HG02759 (cell line): ENCODE results near the gene ABCA5.

Experiments used
- ATAC-seq: cut with Tn5 transposase; IDR thresholded peaks from one replicate; pipeline ENCODE4 v1.9.1; 2021; ENCODE audit warnings: mild to moderate bottlenecking, moderate library complexity; ENCODE audit not compliant: unreplicated experiment

The ABCA5 gene

GRCh38 chr17:69327060-69327831 is at the start of gene ABCA5:
ABCA5 (minus strand) TSS chr17:69327133; CDS start chr17:69314415, 12,718 bp downstream.
- peak; percentile 96 for ATAC-seq

GRCh38 chr17:69375229-69375628 is 48.3 kb upstream of the ABCA5 start:
- ATAC-seq = no peak

GRCh38 chr17:69373069-69373468 is 46.1 kb upstream of the ABCA5 start:
- no peak for ATAC-seq

GRCh38 chr17:69367298-69367697 is 40.4 kb upstream of the ABCA5 start:
- ATAC-seq = no peak

- ATAC-seq = no peak
Observed at GRCh38 chr17:69363488-69364210, 36.7 kb upstream of the ABCA5 start.

GRCh38 chr17:69361156-69361555 is 34.2 kb upstream of the ABCA5 start:
- ATAC-seq = no peak

- ATAC-seq = no peak
Observed at GRCh38 chr17:69358688-69359596, 32.0 kb upstream of the ABCA5 start.

- no peak for ATAC-seq
Observed at GRCh38 chr17:69357701-69358100, 30.8 kb upstream of the ABCA5 start.

- no peak for ATAC-seq
Observed at GRCh38 chr17:69356625-69357024, 29.7 kb upstream of the ABCA5 start.

GRCh38 chr17:69350911-69351310 is 24.0 kb upstream of the ABCA5 start:
- ATAC-seq = no peak

- no peak for ATAC-seq
Observed at GRCh38 chr17:69348429-69348828, 21.5 kb upstream of the ABCA5 start.

- no peak for ATAC-seq
Observed at GRCh38 chr17:69346766-69347165, 19.8 kb upstream of the ABCA5 start.

- ATAC-seq = no peak
Observed at GRCh38 chr17:69344939-69345338, 18.0 kb upstream of the ABCA5 start.

GRCh38 chr17:69342896-69343644 is 16.1 kb upstream of the ABCA5 start:
- ATAC-seq = no peak

- no peak for ATAC-seq
Observed at GRCh38 chr17:69339937-69340336, 13.0 kb upstream of the ABCA5 start.

GRCh38 chr17:69336996-69337395 is 10.1 kb upstream of the ABCA5 start:
- ATAC-seq = no peak

- ATAC-seq = no peak
Observed at GRCh38 chr17:69336580-69336979, 9.6 kb upstream of the ABCA5 start.

GRCh38 chr17:69335058-69335457 is 8.1 kb upstream of the ABCA5 start:
- ATAC-seq = no peak

GRCh38 chr17:69333561-69333960 is 6.6 kb upstream of the ABCA5 start:
- no peak for ATAC-seq

GRCh38 chr17:69331756-69332155 is 4.8 kb upstream of the ABCA5 start:
- no peak for ATAC-seq
